Activated CD4-positive, alpha-beta T cell treated with anti-CD3 and anti-CD28 coated beads for 24 hours (primary cell): ENCODE data around the gene CCDC194.
"Not testable (repeated sequence)": the region's sequence is repeated elsewhere in the genome, so short reads cannot be mapped to it uniquely, and the experiment has no call there.

Experiments used
- DNase-seq, 2 donors: peaks; one replicate each; pipeline ENCODE4 v3.0.0-alpha.2; 2020; ENCODE audit warnings: low read depth in 2 of 2

CCDC194 gene

DNA sequence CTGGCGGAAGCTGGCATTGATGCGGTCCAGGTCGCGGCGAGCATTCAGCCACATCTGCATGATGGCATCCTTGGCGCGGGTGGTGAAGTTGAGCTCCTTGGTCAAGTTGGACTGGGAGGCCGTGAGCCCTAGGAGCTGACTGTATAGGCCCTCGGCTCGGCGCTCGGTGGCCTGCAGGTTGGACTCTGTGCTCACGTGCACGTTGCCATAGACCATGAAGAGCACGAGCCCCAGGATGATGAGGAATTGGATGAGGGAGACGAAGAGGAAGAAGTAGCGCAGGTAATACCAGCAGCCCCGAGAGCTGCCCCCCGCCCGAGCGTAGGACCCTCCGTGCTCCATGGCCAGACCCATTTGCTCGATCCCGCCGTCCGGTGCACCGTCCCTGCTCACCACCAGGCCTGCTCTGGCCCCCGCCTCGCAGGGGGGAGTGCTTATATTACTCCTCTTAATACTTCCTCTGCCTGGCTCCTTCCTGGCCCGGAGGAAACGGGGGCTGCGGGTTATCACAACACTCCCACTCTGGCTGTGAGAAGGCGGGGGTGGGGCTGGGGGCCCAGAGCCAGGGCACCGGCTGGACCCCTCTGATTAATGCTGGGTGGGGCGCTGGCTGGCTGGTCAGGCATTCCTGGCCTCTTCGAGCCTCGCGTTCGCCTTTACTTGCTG lies 16.9 kb downstream of the CCDC194 start, which contains the start of gene PLVAP:
TSS of gene PLVAP (minus strand) at position 408 of the 666 bp plus-strand sequence. CDS start at position 354, 54 bp downstream.
- no peak for DNase-seq

DNA sequence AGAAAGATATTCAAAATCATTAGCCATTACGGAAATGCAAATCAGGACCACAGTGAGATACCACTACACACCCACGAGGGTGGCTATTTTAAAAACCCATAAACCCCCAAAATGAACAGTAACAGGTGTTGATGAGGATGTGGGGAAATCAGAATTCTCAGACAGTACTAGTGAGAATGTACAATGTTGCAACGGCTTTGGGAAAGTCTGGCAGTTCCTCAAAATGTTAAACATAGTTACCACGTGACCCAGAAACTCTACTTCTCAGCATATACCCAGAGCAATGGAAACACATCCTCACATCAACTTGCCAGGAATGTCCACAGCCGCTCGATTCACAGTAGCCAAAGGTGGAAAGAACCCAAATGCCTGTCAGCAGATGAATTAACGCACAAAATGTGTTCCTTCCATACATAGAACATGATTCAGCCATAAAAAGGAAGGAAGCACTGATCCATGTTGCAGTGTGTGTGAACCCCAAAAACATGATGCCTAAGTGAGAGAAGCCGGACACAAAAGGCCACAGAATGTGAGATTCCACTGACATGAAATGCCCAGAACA lies 23.9 kb downstream of the CCDC194 start:
- DNase-seq = no peak

DNA sequence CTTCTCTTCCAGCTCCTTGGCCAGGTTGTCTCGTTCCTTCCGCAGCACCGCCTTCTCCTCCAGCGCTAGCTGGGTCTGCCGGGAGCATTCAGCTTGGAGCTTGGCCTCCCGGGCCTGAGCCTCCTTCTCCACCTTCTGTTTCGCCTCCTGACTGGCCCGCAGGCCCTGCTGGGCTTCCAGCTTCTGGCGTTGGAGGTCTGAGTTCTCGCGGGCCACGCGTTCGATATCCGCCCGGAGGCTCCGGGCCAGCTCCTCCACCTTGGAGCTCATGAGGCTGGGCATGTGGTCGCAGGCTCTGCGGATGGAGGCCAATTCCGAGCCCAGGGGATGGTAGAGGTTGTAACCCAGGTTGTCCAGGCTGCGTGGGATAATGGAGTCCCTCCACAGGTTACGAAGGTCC lies 28.6 kb downstream of the CCDC194 start:
- no peak for DNase-seq

GRCh38 chr19:17363852-17364605 lies 30.0 kb downstream of the CCDC194 start:
- not testable (repeated sequence) for DNase-seq

DNA sequence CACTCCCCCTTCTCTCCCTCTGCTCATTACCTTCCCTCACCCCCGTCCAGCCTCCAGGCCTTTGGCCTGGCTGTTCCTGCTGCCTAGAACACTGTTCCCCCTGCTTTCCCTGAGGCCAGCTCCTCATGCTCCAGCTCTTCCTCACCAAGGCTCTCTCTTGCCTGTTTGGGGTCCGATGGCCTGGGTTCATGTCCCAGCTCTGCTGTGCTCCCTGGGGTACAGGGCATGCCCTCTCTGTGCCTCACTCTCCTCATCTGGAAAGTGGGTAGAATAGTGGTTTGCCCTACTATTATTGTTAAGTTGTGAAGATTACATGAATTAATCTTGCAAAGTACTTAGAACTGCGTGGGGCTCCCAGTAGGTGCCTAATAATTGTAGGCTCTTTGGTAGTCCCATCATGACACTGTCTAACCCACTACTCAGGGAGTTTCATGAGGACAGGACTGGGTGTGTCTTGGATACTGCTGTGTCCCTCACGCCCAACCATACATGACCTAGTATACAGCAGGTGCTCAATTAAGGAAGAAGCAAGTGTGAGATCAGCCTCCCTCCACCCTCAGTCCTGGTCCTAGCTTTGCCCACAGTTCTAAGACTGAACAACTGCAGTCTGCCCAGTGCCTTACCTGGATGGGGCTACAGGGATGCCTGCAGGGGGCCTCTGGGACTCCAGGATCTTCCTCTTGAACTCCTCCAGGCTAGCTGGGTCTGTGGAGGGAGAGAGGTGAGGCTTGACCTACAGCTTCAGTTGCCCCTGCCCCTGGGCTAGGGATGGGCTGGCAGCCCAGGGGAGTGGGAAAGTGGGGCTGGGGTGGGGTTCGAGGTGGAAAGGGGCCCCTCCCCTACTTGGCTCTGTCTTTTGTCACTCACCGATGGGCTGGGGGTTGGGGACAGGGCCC lies 33.8 kb downstream of the CCDC194 start:
- no peak for DNase-seq

DNA sequence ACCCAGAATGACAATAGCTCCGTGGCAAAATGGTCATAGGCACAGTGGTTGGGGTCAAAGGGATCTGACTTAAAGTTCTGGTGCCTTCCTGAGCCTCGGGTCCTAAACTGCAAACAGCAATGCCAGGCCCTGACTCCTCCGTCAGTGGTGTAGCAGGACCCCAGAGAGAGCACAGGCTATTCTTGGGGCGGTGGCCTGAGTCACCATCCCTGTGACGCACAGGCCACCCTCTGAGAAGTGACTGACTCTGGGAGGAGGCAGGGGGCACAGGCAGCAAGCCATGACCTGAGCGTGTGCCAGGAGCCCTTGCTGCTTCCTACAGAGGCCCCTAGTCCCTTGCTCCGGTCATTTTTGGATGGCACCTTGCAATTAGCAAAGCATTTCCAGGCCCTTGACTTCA lies 35.6 kb downstream of the CCDC194 start:
- no peak for DNase-seq

- DNase-seq = no peak
These were observed 36.3 kb downstream of the CCDC194 start for GRCh38 chr19:17357724-17358123.

- DNase-seq = no peak
These were observed 36.8 kb downstream of the CCDC194 start for GRCh38 chr19:17357078-17357666.

GRCh38 chr19:17353386-17353785 lies 40.6 kb downstream of the CCDC194 start:
- DNase-seq = no peak

GRCh38 chr19:17352608-17353280 lies 41.3 kb downstream of the CCDC194 start:
- DNase-seq = no peak

GRCh38 chr19:17351815-17352435 lies 42.1 kb downstream of the CCDC194 start:
- DNase-seq = no peak

DNA sequence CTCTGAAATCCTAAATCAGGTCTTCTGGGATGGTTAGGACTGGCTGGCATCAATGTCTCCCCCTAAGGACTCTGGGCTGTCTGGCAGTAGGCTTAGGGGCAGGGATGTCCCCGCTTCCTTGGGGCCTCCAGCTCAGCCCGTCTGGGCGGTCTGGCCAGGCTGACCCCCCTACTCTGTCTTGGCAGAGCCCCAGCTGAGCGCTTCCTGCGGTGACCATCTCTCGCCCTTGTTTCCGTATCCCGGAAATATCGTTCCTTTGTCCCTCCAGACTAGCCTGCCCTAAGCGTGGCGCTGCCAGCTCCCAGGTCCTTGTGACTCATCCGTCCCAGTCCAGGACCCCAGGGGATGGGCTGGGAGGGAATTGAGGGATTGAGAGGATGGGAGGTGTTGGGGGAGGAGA lies 45.3 kb downstream of the CCDC194 start:
- no peak for DNase-seq

GRCh38 chr19:17347877-17348276 lies 46.1 kb downstream of the CCDC194 start:
- no peak for DNase-seq

GRCh38 chr19:17347361-17347760 lies 46.6 kb downstream of the CCDC194 start:
- DNase-seq = no peak

GRCh38 chr19:17346109-17346671 lies 47.8 kb downstream of the CCDC194 start:
- DNase-seq = peak; percentile 76 to 79

- DNase-seq = no peak
These were observed 52.2 kb downstream of the CCDC194 start for GRCh38 chr19:17341845-17342244.

DNA sequence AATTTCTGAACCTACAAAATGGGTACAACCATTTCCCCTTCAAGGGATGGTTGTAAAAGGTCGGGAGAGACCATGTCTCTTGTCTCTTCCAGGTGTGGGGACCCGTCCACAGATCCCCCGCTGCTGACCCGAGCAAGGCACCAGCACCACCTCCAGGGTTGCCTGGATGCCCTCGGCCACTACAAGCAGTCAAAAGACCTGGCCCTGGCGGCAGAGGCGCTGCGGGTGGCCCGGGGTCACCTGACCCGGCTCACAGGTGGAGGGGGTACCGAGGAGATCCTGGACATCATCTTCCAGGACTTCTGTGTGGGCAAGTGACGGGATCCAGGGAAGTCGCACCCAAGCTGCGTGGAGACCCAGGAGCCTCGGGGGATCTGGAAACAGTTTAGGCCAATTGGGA lies 52.6 kb downstream of the CCDC194 start:
- DNase-seq = no peak

DNA sequence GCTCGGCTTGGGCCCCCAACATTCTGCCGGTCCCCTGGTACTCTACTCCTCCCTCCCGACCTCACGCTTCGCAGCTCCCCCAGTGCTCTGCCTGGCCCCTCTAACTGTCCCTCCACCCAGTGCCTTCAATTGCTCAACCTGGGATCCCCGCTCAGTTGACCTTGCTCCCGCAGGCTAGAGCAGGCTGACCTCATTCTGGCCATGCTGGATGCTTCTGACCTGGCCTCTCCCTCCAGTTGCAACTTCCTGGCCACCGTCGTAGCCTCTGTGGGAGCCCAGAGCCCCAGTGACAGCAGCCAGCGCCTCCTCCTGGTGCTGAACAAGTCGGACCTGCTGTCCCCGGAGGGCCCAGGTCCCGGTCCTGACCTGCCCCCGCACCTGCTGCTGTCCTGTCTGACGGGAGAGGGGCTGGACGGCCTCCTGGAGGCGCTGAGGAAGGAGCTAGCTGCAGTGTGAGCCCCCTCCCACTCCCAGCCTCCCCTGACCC lies 53.1 kb downstream of the CCDC194 start:
- no peak for DNase-seq
